Neutrophil (primary cell): ENCODE data around the gene RALGAPA2.

Experiments used
- H3K27ac ChIP-seq: fragments of 200-600 bp; sonication (generic); 2 replicates; pipeline ENCODE4 v1.5.1; 2016; ENCODE audit warnings: mild to moderate bottlenecking, moderate library complexity
- H3K27me3 ChIP-seq: fragments of 200-600 bp; sonication (generic); 2 replicates; pipeline ENCODE4 v1.6.0; 2016; ENCODE audit warnings: mild to moderate bottlenecking
- H3K36me3 ChIP-seq: fragments of 200-600 bp; sonication (generic); 2 replicates; pipeline ENCODE4 v1.5.1; 2017
- H3K4me1 ChIP-seq, 2 experiments: fragments of 200-600 bp in 1 of 2; sonication (generic) in 1 of 2; 1 replicate in 1 of 2; 2 replicates in 1 of 2; pipeline versions ENCODE4 v1.5.1 to v1.6.1; 2013 to 2016; ENCODE audit warnings: low read depth in 1 of 2, low read length in 1 of 2, mild to moderate bottlenecking in 1 of 2, moderate library complexity in 1 of 2; ENCODE audit not compliant: control insufficient read depth in 1 of 2, insufficient read depth in 1 of 2
- H3K4me3 ChIP-seq, 2 experiments: fragments of 200-600 bp in 1 of 2; sonication (generic) in 1 of 2; 1 replicate in 1 of 2; 2 replicates in 1 of 2; pipeline ENCODE4 v1.5.1; 2013 to 2016; ENCODE audit warnings: low read depth in 1 of 2, low read length in 1 of 2, mild to moderate bottlenecking in 1 of 2, moderate library complexity in 1 of 2
- H3K9me3 ChIP-seq: fragments of 200-600 bp; sonication (generic); 2 replicates; pipeline ENCODE4 v1.5.1; 2016
- TF ChIP-seq, protein P1 (sequence below): fragments of 200-600 bp; sonication (generic); IDR thresholded peaks from 2 replicates; pipeline ENCODE4 v1.5.1; 2016; ENCODE audit warnings: antibody characterized with exemption

Gene RALGAPA2

DNA sequence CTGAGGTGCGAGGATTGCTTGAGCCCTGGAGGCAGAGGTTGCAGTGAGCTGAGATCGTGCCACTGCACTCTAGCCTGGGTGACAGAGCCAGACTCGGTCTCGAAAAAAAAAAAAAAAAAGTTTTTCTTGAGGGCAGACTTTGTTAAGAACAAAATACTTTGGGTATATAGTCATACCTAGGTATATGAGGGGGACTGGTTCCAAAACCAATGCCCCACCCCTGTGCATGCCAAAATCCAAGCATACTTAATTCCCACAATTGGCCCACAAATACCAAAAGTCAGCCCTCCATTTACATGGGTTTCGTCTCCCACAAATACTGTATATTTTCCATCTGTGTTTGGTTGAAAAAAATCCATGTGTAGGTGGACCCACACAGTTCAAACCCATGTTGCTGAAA, 224.6 kb downstream of the RALGAPA2 start:
- H3K4me1 ChIP-seq, result no peaks in the 10 kb centered on the region
- H3K4me3 ChIP-seq, result no peak overlapping the region
- H3K27me3 ChIP-seq, result no peaks in the 10 kb centered on the region
- TF ChIP-seq, protein P1, sequence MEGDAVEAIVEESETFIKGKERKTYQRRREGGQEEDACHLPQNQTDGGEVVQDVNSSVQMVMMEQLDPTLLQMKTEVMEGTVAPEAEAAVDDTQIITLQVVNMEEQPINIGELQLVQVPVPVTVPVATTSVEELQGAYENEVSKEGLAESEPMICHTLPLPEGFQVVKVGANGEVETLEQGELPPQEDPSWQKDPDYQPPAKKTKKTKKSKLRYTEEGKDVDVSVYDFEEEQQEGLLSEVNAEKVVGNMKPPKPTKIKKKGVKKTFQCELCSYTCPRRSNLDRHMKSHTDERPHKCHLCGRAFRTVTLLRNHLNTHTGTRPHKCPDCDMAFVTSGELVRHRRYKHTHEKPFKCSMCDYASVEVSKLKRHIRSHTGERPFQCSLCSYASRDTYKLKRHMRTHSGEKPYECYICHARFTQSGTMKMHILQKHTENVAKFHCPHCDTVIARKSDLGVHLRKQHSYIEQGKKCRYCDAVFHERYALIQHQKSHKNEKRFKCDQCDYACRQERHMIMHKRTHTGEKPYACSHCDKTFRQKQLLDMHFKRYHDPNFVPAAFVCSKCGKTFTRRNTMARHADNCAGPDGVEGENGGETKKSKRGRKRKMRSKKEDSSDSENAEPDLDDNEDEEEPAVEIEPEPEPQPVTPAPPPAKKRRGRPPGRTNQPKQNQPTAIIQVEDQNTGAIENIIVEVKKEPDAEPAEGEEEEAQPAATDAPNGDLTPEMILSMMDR, result no peak
- H3K9me3 ChIP-seq, result no peaks in the 10 kb centered on the region
- H3K27ac ChIP-seq, result no peak overlapping the region
- peaks cover 78% of the 10 kb centered on the region for H3K36me3 ChIP-seq

DNA sequence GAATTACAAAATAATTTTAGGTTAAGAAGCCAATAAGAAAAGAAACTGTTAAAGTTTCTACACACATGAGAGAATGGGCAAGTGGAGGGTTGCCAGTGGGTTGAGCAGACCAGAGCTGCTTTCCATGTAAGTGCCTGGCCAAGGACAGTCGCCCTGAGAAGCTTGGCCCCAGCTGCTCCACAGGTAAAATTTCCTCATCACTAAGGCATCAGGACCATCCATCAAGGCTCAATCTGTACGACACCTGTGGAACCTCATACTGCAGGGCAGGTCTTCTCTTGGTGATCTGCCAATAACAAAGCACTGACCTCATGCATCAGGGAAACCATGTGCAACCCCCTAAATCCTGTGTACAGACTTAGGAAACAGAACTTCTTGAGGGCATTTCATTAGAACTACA, 229.1 kb downstream of the RALGAPA2 start:
- Histone ChIP-seq H3K4me1 (no peaks in the 10 kb centered on the region), H3K4me3 (no peak overlapping the region), H3K9me3 (no peaks in the 10 kb centered on the region), H3K36me3 (peaks cover 65% of the 10 kb centered on the region), H3K27me3 (no peaks in the 10 kb centered on the region), H3K27ac (no peak overlapping the region)
- TF ChIP-seq, protein P1, result no peak

DNA sequence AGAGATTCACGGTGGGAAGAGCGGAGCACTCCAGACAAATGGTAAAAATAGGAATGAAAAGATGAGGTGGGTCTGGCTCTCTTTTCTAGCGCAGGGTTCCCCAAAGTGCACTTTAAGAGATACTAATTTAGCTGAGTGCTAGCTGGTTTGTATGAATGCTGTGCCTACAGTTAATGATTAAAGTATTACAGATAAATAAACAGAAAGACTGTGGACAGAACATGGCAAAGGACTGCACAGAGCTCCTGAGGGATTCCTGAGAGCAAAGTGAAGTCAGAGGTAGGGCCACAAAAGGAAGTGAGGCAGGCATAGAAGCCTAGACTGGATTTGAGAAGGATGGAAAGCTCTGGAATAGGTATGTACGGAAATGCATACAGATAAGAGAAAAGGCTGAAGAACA, 230.0 kb downstream of the RALGAPA2 start:
- H3K36me3 ChIP-seq, result peaks cover 57% of the 10 kb centered on the region
- H3K4me3 ChIP-seq, result no peak overlapping the region
- TF ChIP-seq, protein P1, result no peak
- H3K27me3 ChIP-seq, result no peaks in the 10 kb centered on the region
- no peaks in the 10 kb centered on the region for H3K4me1 ChIP-seq
- H3K9me3 ChIP-seq, result no peaks in the 10 kb centered on the region
- no peak overlapping the region for H3K27ac ChIP-seq

DNA sequence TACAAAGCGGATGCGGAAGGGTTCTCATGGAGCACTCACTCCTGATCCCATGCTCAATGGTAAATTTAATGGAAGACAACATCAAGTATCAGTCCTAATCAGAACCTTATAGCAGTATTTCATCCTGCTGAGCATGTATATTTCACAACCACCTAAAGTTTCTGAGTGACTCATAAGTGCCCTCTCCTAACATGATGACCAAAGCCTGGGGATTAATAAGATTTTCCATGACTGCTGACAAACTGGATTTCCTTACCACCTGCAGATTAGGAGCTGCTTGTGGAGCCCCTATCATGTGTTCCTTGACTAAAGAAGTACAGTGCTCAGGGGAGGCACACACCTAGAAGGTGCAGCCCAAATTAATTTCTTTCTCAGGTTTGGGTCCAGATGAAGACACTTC, 231.8 kb downstream of the RALGAPA2 start:
- Histone ChIP-seq H3K9me3 (no peaks in the 10 kb centered on the region), H3K27me3 (no peaks in the 10 kb centered on the region), H3K4me1 (no peaks in the 10 kb centered on the region), H3K36me3 (peaks cover 45% of the 10 kb centered on the region), H3K4me3 (no peak overlapping the region), H3K27ac (no peak overlapping the region)
- TF ChIP-seq, protein P1, result no peak

DNA sequence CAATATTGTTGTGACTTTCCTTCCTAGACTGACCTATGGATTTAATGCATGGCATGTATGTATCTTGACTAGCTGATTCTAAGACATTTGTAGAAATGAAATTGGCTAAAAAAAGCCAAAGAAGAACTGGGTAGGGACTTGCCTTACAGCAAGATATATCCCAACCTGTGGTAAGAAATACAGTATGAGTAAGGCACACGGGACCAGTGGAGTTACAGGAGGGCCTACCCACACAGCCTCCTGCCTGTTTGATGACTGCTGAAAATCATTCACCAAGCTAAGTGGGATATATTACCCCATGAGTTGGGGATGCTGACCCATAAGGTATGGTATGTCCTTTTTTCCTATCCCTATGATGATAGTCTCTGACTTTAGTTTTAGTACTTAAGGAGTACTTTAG, 232.3 kb downstream of the RALGAPA2 start:
- no peaks in the 10 kb centered on the region for H3K4me1 ChIP-seq
- no peaks in the 10 kb centered on the region for H3K9me3 ChIP-seq
- no peaks in the 10 kb centered on the region for H3K27me3 ChIP-seq
- TF ChIP-seq, protein P1, result no peak
- no peak overlapping the region for H3K4me3 ChIP-seq
- H3K27ac ChIP-seq, result no peak overlapping the region
- H3K36me3 ChIP-seq, result peaks cover 43% of the 10 kb centered on the region
